Superior temporal gyrus (tissue), 1 donor: ENCODE measurements around the gene CCDC50.

Source experiments
- DNase-seq: peaks from one replicate; pipeline ENCODE4 v3.0.0-alpha.2; 2016; ENCODE audit errors: extremely low spot score

The CCDC50 gene

GRCh38 chr3:191316876-191317603 lies 12.2 kb upstream of the CCDC50 start:
- DNase-seq: no peak

GRCh38 chr3:191320316-191320715 lies 8.9 kb upstream of the CCDC50 start:
- no peak for DNase-seq

GRCh38 chr3:191321019-191321767 lies 8.0 kb upstream of the CCDC50 start:
- DNase-seq: no peak

GRCh38 chr3:191324936-191325335 lies 4.3 kb upstream of the CCDC50 start:
- DNase-seq: no peak

GRCh38 chr3:191327526-191327925 lies 1.7 kb upstream of the CCDC50 start:
- DNase-seq: no peak

GRCh38 chr3:191328383-191328961 lies 722 bp upstream of the CCDC50 start:
- peak; percentile 59 for DNase-seq

GRCh38 chr3:191329654-191330529 lies 698 bp downstream of the CCDC50 start, which contains the start of gene UTS2B:
TSS of gene UTS2B (minus strand) at chr3:191330526. CDS start at chr3:191282189, 48,337 bp downstream.
- DNase-seq: no peak

GRCh38 chr3:191330530-191331048 lies 1.4 kb downstream of the CCDC50 start:
- no peak for DNase-seq

- no peak for DNase-seq
Observed at GRCh38 chr3:191331388-191331787, 2.2 kb downstream of the CCDC50 start.

- DNase-seq: no peak
Observed at GRCh38 chr3:191333298-191333880, 4.2 kb downstream of the CCDC50 start.

- no peak for DNase-seq
Observed at GRCh38 chr3:191334346-191334893, 5.2 kb downstream of the CCDC50 start.

GRCh38 chr3:191336833-191337232 lies 7.6 kb downstream of the CCDC50 start:
- DNase-seq: no peak

- DNase-seq: no peak
Observed at GRCh38 chr3:191338177-191338488, 8.9 kb downstream of the CCDC50 start.

- DNase-seq: no peak
Observed at GRCh38 chr3:191339316-191339917, 10.2 kb downstream of the CCDC50 start.

- no peak for DNase-seq
Observed at GRCh38 chr3:191340351-191340750, 11.2 kb downstream of the CCDC50 start.

- DNase-seq: no peak
Observed at GRCh38 chr3:191340966-191341365, 11.8 kb downstream of the CCDC50 start.

- DNase-seq: no peak
Observed at GRCh38 chr3:191342006-191342405, 12.8 kb downstream of the CCDC50 start.

- no peak for DNase-seq
Observed at GRCh38 chr3:191342411-191342810, 13.2 kb downstream of the CCDC50 start.

- DNase-seq: no peak
Observed at GRCh38 chr3:191343115-191343514, 13.9 kb downstream of the CCDC50 start.

- no peak for DNase-seq
Observed at GRCh38 chr3:191343913-191344312, 14.7 kb downstream of the CCDC50 start.

GRCh38 chr3:191345334-191345733 lies 16.1 kb downstream of the CCDC50 start:
- no peak for DNase-seq
